ENCODE measurements around the gene SHB.

DNA sequence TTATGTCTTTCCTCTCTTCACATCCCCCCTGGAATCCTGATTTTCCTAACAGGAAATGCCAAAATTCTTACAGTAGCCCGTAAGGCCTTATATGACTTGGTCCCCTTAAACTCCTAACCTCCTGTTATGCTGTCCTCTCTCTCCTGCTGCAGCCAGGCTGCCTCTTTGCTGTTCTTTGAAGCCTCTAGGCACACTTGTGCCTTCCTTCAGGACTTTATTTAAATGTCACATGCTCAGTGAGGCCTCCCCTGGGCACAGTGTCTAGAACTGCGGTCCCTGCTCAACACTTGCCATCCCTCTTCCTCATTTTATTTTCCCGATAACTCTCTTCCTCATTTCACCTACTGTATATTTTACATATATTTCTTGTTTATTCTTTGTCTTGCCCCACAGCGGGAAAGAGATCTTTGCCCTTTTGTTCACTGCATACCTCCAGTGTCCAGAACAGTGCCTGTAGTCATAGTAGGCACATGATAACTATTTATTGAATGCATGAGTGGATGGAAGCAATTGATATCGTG, 5.5 kb upstream of the SHB start:
- TF ChIP-seq, protein P1, sequence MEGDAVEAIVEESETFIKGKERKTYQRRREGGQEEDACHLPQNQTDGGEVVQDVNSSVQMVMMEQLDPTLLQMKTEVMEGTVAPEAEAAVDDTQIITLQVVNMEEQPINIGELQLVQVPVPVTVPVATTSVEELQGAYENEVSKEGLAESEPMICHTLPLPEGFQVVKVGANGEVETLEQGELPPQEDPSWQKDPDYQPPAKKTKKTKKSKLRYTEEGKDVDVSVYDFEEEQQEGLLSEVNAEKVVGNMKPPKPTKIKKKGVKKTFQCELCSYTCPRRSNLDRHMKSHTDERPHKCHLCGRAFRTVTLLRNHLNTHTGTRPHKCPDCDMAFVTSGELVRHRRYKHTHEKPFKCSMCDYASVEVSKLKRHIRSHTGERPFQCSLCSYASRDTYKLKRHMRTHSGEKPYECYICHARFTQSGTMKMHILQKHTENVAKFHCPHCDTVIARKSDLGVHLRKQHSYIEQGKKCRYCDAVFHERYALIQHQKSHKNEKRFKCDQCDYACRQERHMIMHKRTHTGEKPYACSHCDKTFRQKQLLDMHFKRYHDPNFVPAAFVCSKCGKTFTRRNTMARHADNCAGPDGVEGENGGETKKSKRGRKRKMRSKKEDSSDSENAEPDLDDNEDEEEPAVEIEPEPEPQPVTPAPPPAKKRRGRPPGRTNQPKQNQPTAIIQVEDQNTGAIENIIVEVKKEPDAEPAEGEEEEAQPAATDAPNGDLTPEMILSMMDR (IDR thresholded peaks at IDR 0.05) = no peak
- no peak for TF ChIP-seq POLR2A (IDR thresholded peaks at IDR 0.05)
